Neural progenitor cell (in vitro differentiated cells): ENCODE results near the gene CRYBG3. TPM values are rescaled to one million over a fixed set of nuclear protein-coding genes. Genes with fewer than 3 reads are reported as not detected.

Experiments used
- DNase-seq: peaks from one replicate; pipeline ENCODE4 v3.0.0-alpha.2; 2016; ENCODE audit warnings: low spot score
- H2AFZ ChIP-seq: fragments of 200-600 bp; sonication (generic); replicated peaks from 2 replicates; pipeline ENCODE4 v1.6.1; 2016; ENCODE audit warnings: antibody characterized with exemption
- H3F3A ChIP-seq: fragments of 200-600 bp; sonication (generic); 2 replicates; pipeline ENCODE4 v1.6.1; 2016; ENCODE audit warnings: antibody characterized with exemption, low read depth
- H3K27ac ChIP-seq: fragments of 200-600 bp; sonication (generic); 2 replicates; pipeline ENCODE4 v1.5.1; 2016; ENCODE audit warnings: mild to moderate bottlenecking
- H3K27me3 ChIP-seq: fragments of 200-600 bp; sonication (generic); 2 replicates; pipeline ENCODE4 v1.6.1; 2016; ENCODE audit warnings: mild to moderate bottlenecking, moderate library complexity
- H3K36me3 ChIP-seq: fragments of 200-600 bp; sonication (generic); 2 replicates; pipeline ENCODE4 v1.5.1; 2016
- H3K4me1 ChIP-seq: fragments of 200-600 bp; sonication (generic); 2 replicates; pipeline ENCODE4 v1.6.1; 2016; ENCODE audit warnings: mixed run types
- H3K4me2 ChIP-seq: fragments of 200-600 bp; sonication (generic); 2 replicates; pipeline ENCODE4 v1.6.1; 2016
- H3K4me3 ChIP-seq: fragments of 200-600 bp; sonication (generic); 2 replicates; pipeline ENCODE4 v1.5.1; 2016
- H3K79me2 ChIP-seq: fragments of 200-600 bp; sonication (generic); 2 replicates; pipeline ENCODE4 v1.6.1; 2016; ENCODE audit warnings: low read depth
- H3K9ac ChIP-seq: fragments of 200-600 bp; sonication (generic); 2 replicates; pipeline ENCODE4 v1.6.1; 2016
- H3K9me3 ChIP-seq: fragments of 200-600 bp; sonication (generic); 2 replicates; pipeline ENCODE4 v1.5.1; 2016; ENCODE audit warnings: low read depth
- H4K20me1 ChIP-seq: fragments of 200-600 bp; sonication (generic); 2 replicates; pipeline ENCODE4 v1.6.1; 2016; ENCODE audit warnings: low read depth
- H3K27ac Mint-ChIP-seq: 3 replicates; pipeline ENCODE4 v1.8.0; 2021; ENCODE audit warnings: mixed read lengths
- H3K27me3 Mint-ChIP-seq: 2 replicates; pipeline ENCODE4 v1.8.0; 2022; ENCODE audit warnings: low read depth, mild to moderate bottlenecking, inconsistent platforms, moderate library complexity, mixed read lengths; ENCODE audit not compliant: insufficient read depth
- H3K36me3 Mint-ChIP-seq: 3 replicates; pipeline ENCODE4 v1.8.0; 2021; ENCODE audit warnings: mixed read lengths
- H3K4me1 Mint-ChIP-seq: 3 replicates; pipeline ENCODE4 v1.8.0; 2021; ENCODE audit warnings: mixed read lengths
- H3K4me3 Mint-ChIP-seq: 3 replicates; pipeline ENCODE4 v1.8.0; 2021; ENCODE audit warnings: mild to moderate bottlenecking, moderate library complexity, mixed read lengths
- H3K9me3 Mint-ChIP-seq: 3 replicates; pipeline ENCODE4 v1.8.0; 2020; ENCODE audit warnings: mixed read lengths
- CTCF ChIP-seq: fragments of 200-600 bp; sonication (generic); IDR thresholded peaks from 2 replicates; pipeline ENCODE4 v1.5.1; 2017; ENCODE audit warnings: antibody characterized with exemption, mild to moderate bottlenecking
- EZH2 ChIP-seq: fragments of 200-600 bp; sonication (generic); IDR thresholded peaks from 2 replicates; pipeline ENCODE4 v1.6.1; 2017; ENCODE audit warnings: antibody characterized with exemption, mild to moderate bottlenecking, moderate library complexity
- EZH2phosphoT487 ChIP-seq: fragments of 200-600 bp; sonication (generic); IDR thresholded peaks from 2 replicates; pipeline ENCODE4 v1.6.1; 2017; ENCODE audit warnings: antibody characterized with exemption
- total RNA-seq: library from RNA; depleted of rRNA; stranded (reverse); fragments of >200 nt; gene quantifications from 2 replicates; pipeline ENCODE4 v1.2.3, GENCODE V29; 2015; ENCODE audit warnings: low replicate concordance

CRYBG3 gene
- total RNA-seq, 1 donor from 2014 or later, result 12.3 TPM

GRCh38 chr3:97835761-97836160, 13.9 kb downstream of the CRYBG3 start:
- no peak for TF ChIP-seq EZH2
- TF ChIP-seq EZH2phosphoT487, result no peak
- TF ChIP-seq CTCF, result no peak
- H2AFZ ChIP-seq, result no peak overlapping the region
- H3K4me2 ChIP-seq, result no peak overlapping the region
- no peaks in the 10 kb centered on the region for H4K20me1 ChIP-seq
- Mint-ChIP-seq H3K36me3 (peaks cover 4% of the 10 kb centered on the region), H3K9me3 (peaks cover 2% of the 10 kb centered on the region), H3K27me3 (peaks cover 5% of the 10 kb centered on the region), H3K4me1 (no peaks in the 10 kb centered on the region), H3K4me3 (no peak overlapping the region), H3K27ac (no peak overlapping the region)
- H3K79me2 ChIP-seq, result no peaks in the 10 kb centered on the region
- H3K27me3 ChIP-seq, result no peaks in the 10 kb centered on the region
- H3F3A ChIP-seq, result no peaks in the 10 kb centered on the region
- no peak for DNase-seq
- H3K27ac ChIP-seq, result no peak overlapping the region
- no peak overlapping the region for H3K4me3 ChIP-seq
- no peaks in the 10 kb centered on the region for H3K9me3 ChIP-seq
- H3K4me1 ChIP-seq, result no peaks in the 10 kb centered on the region
- H3K36me3 ChIP-seq, result no peaks in the 10 kb centered on the region
- H3K9ac ChIP-seq, result no peak overlapping the region

- no peak overlapping the region for H3K4me3 ChIP-seq
- no peak overlapping the region for H3K9ac ChIP-seq
- no peaks in the 10 kb centered on the region for H3K79me2 ChIP-seq
- H3K9me3 ChIP-seq, result no peaks in the 10 kb centered on the region
- H3K27ac ChIP-seq, result no peak overlapping the region
- H3K4me1 ChIP-seq, result no peaks in the 10 kb centered on the region
- H3F3A ChIP-seq, result no peaks in the 10 kb centered on the region
- Mint-ChIP-seq H3K4me1 (no peaks in the 10 kb centered on the region), H3K4me3 (no peak overlapping the region), H3K27ac (no peak overlapping the region), H3K9me3 (no peaks in the 10 kb centered on the region), H3K36me3 (no peaks in the 10 kb centered on the region), H3K27me3 (peaks cover 2% of the 10 kb centered on the region)
- no peaks in the 10 kb centered on the region for H3K36me3 ChIP-seq
- DNase-seq, result no peak
- H3K4me2 ChIP-seq, result no peak overlapping the region
- TF ChIP-seq CTCF (no peak), EZH2phosphoT487 (no peak), EZH2 (no peak)
- H3K27me3 ChIP-seq, result no peaks in the 10 kb centered on the region
- H4K20me1 ChIP-seq, result no peaks in the 10 kb centered on the region
- no peak overlapping the region for H2AFZ ChIP-seq
Observed at GRCh38 chr3:97838393-97838792, 16.6 kb downstream of the CRYBG3 start.

- no peaks in the 10 kb centered on the region for H3K9me3 ChIP-seq
- no peaks in the 10 kb centered on the region for H4K20me1 ChIP-seq
- no peak overlapping the region for H3K27ac Mint-ChIP-seq
- H3K4me1 Mint-ChIP-seq, result no peaks in the 10 kb centered on the region
- H3K9me3 Mint-ChIP-seq, result no peaks in the 10 kb centered on the region
- no peaks in the 10 kb centered on the region for H3K79me2 ChIP-seq
- H2AFZ ChIP-seq, result no peak overlapping the region
- no peak overlapping the region for H3K4me2 ChIP-seq
- H3K36me3 ChIP-seq, result no peaks in the 10 kb centered on the region
- H3K4me3 Mint-ChIP-seq, result no peak overlapping the region
- no peak for DNase-seq
- no peak overlapping the region for H3K9ac ChIP-seq
- H3K27ac ChIP-seq, result no peak overlapping the region
- no peaks in the 10 kb centered on the region for H3K27me3 ChIP-seq
- no peaks in the 10 kb centered on the region for H3K4me1 ChIP-seq
- H3K4me3 ChIP-seq, result no peak overlapping the region
- H3K27me3 Mint-ChIP-seq, result peaks cover 2% of the 10 kb centered on the region
- H3F3A ChIP-seq, result no peaks in the 10 kb centered on the region
- H3K36me3 Mint-ChIP-seq, result no peaks in the 10 kb centered on the region
- TF ChIP-seq CTCF, result no peak
- no peak for TF ChIP-seq EZH2
- no peak for TF ChIP-seq EZH2phosphoT487
Observed at GRCh38 chr3:97839944-97840343, 18.1 kb downstream of the CRYBG3 start.

- Mint-ChIP-seq H3K4me1 (no peaks in the 10 kb centered on the region), H3K27me3 (no peaks in the 10 kb centered on the region), H3K27ac (no peak overlapping the region), H3K9me3 (no peaks in the 10 kb centered on the region), H3K4me3 (no peak overlapping the region), H3K36me3 (peaks cover 2% of the 10 kb centered on the region)
- no peak overlapping the region for H3K4me2 ChIP-seq
- TF ChIP-seq CTCF (no peak), EZH2 (no peak), EZH2phosphoT487 (no peak)
- no peak overlapping the region for H3K9ac ChIP-seq
- no peaks in the 10 kb centered on the region for H3F3A ChIP-seq
- no peaks in the 10 kb centered on the region for H3K79me2 ChIP-seq
- no peak overlapping the region for H3K4me3 ChIP-seq
- H3K36me3 ChIP-seq, result no peaks in the 10 kb centered on the region
- no peaks in the 10 kb centered on the region for H4K20me1 ChIP-seq
- no peak for DNase-seq
- H2AFZ ChIP-seq, result no peak overlapping the region
- no peaks in the 10 kb centered on the region for H3K9me3 ChIP-seq
- H3K4me1 ChIP-seq, result no peaks in the 10 kb centered on the region
- H3K27ac ChIP-seq, result no peak overlapping the region
- no peaks in the 10 kb centered on the region for H3K27me3 ChIP-seq
Observed at GRCh38 chr3:97841304-97841703, 19.5 kb downstream of the CRYBG3 start.
